SH-SY5Y (cell line): ENCODE results near the gene MANBA.

Experiments used
- GATA2 ChIP-seq: IDR thresholded peaks from 2 replicates; pipeline ENCODE4 v1.6.1; 2011; ENCODE audit warnings: mild to moderate bottlenecking, low read depth, low read length
- GATA3 ChIP-seq: IDR thresholded peaks from 2 replicates; pipeline ENCODE4 v1.6.1; 2011; ENCODE audit warnings: low read depth, mild to moderate bottlenecking, low read length, moderate library complexity

GRCh38 chr4:102589743-102590142 lies 171.0 kb downstream of the MANBA start:
- TF ChIP-seq GATA2: no peak
- TF ChIP-seq GATA3: no peak
